HEK293 (cell line): ENCODE data around the gene CLCNKB.
"Not testable (repeated sequence)": the region's sequence is repeated elsewhere in the genome, so short reads cannot be mapped to it uniquely, and the experiment has no call there.

Source experiments
- ZNF121 ChIP-seq: fragments of 450-650 bp; formaldehyde crosslinking; IDR thresholded peaks from 2 replicates; pipeline ENCODE4 v1.5.1; 2016; ENCODE audit warnings: missing biosample characterization, missing genetic modification characterization
- ZNF558 ChIP-seq: fragments of 450-650 bp; formaldehyde crosslinking; IDR thresholded peaks from 2 replicates; pipeline ENCODE4 v1.5.1; 2016; ENCODE audit warnings: missing biosample characterization, missing genetic modification characterization
- ZNF571 ChIP-seq: fragments of 450-650 bp; formaldehyde crosslinking; IDR thresholded peaks from 2 replicates; pipeline ENCODE4 v1.5.0; 2017; ENCODE audit warnings: missing biosample characterization, missing genetic modification characterization
- TF ChIP-seq, protein P1 (sequence below): fragments of 450-650 bp; formaldehyde crosslinking; IDR thresholded peaks from 2 replicates; pipeline ENCODE4 v1.5.1; 2016; ENCODE audit warnings: missing biosample characterization, missing genetic modification characterization

DNA sequence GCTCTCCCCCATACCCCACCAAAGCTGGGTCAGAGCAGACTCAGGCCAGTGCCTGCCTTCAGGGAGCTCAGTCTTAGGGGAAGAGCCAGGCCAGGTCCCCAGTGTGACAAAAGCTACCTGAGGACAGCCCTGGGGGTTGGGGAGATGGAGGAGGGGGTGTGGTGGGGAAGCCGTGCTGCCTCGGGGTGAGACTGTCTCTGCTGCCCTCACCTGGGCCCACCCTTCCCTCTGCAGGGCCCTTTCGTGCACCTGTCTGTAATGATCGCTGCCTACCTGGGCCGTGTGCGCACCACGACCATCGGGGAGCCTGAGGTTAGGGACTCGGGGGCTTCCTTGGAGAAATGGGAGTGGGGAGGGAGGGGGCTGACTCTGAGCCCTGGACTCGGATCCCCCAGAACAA, 17.3 kb upstream of the CLCNKB start:
- not testable (repeated sequence) for TF ChIP-seq ZNF571; ZNF558 (tag by site-specific recombination); ZNF121 (tag by site-specific recombination)
- TF ChIP-seq, protein P1, sequence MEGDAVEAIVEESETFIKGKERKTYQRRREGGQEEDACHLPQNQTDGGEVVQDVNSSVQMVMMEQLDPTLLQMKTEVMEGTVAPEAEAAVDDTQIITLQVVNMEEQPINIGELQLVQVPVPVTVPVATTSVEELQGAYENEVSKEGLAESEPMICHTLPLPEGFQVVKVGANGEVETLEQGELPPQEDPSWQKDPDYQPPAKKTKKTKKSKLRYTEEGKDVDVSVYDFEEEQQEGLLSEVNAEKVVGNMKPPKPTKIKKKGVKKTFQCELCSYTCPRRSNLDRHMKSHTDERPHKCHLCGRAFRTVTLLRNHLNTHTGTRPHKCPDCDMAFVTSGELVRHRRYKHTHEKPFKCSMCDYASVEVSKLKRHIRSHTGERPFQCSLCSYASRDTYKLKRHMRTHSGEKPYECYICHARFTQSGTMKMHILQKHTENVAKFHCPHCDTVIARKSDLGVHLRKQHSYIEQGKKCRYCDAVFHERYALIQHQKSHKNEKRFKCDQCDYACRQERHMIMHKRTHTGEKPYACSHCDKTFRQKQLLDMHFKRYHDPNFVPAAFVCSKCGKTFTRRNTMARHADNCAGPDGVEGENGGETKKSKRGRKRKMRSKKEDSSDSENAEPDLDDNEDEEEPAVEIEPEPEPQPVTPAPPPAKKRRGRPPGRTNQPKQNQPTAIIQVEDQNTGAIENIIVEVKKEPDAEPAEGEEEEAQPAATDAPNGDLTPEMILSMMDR, result not testable (repeated sequence)
